ENCODE measurements around the gene ALCAM. TPM values are rescaled to one million over a fixed set of nuclear protein-coding genes. Genes with fewer than 3 reads are reported as not detected.

ALCAM gene
- total RNA-seq, 1 donor, result 139 TPM

DNA sequence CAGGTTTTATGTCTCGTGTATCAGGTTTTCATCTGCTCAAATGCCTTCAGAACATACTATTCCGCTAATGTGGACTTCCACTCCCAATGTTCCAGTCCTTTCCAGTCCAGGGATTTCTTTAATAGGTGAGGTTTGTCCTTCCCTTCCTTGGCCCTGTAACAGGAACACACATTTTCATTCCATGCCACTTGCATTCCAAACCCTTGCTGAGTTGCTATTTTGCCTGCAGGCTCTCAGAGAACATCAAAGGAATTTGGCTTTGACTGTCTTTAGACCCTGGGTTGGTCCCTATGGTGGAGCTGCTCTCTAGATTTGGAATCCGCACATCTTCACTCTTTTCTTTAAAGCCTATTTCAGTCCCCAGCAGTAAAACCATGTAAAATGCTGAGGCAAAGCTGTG lies 12.3 kb upstream of the ALCAM start:
- no peak for DNase-seq (ENCODE audit: low read depth)
- TF ChIP-seq, protein P1, sequence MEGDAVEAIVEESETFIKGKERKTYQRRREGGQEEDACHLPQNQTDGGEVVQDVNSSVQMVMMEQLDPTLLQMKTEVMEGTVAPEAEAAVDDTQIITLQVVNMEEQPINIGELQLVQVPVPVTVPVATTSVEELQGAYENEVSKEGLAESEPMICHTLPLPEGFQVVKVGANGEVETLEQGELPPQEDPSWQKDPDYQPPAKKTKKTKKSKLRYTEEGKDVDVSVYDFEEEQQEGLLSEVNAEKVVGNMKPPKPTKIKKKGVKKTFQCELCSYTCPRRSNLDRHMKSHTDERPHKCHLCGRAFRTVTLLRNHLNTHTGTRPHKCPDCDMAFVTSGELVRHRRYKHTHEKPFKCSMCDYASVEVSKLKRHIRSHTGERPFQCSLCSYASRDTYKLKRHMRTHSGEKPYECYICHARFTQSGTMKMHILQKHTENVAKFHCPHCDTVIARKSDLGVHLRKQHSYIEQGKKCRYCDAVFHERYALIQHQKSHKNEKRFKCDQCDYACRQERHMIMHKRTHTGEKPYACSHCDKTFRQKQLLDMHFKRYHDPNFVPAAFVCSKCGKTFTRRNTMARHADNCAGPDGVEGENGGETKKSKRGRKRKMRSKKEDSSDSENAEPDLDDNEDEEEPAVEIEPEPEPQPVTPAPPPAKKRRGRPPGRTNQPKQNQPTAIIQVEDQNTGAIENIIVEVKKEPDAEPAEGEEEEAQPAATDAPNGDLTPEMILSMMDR (IDR thresholded peaks at IDR 0.05; ENCODE audit: insufficient read depth, low read depth, low read length), result no peak
- H3K4me3 ChIP-seq (ENCODE audit: low read depth, low read length), result peak overlapping the region; percentile 54

DNA sequence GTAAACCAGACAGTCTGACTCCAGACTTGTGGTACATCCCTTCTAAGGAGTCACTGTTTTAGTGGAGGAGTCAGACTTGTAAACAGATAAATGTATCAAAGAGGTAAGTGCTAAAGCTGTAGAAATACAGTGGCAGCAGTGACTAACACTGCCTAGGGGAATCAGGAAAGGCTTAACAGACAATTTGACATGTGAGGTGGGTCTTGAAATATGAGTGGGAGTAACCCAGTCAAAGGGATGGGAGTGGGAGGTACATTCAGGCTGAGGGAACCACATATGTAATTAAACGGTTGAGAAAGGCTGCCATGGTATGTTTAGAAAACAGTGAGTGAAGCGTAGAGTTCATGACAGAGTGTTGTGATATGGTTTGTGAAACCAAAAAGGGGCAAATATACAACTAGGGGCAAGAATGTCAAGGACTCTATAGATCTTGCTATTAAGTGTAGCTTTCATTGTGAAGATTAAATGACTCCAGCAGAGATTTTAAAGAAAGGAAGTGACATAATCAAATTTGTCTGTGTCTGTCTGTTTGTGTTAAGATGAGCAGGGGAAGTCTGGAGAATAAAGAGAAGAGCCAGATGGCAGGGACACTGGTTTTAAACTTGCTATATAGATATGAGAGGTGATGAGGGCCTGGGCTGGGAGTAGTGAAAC lies 11.2 kb upstream of the ALCAM start:
- DNase-seq (ENCODE audit: low read depth), result peak; percentile 44
- no peak overlapping the region for H3K4me3 ChIP-seq (ENCODE audit: low read depth, low read length)
- TF ChIP-seq, protein P1 (IDR thresholded peaks at IDR 0.05; ENCODE audit: insufficient read depth, low read depth, low read length), result no peak

DNA sequence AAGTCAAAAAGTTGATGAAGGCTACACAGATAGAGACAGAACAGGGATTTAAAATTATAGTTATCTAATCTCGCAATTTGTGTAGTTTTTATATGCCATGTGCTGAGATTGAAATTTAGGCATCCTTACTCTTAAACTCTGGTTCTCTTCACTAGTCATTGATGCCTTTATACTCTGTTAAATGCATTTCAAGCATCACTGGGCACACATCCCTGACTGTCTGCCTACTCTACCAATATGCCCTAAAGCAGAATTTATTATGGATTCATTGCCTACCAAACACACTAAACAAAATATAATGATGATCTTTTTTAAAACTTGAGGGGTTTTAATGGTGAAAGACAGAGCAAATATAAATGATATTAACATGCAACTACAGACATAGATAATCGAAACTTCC lies 10.3 kb upstream of the ALCAM start:
- H3K4me3 ChIP-seq (ENCODE audit: low read depth, low read length), result no peak overlapping the region
- TF ChIP-seq, protein P1 (IDR thresholded peaks at IDR 0.05; ENCODE audit: insufficient read depth, low read depth, low read length), result no peak
- DNase-seq (ENCODE audit: low read depth), result no peak

DNA sequence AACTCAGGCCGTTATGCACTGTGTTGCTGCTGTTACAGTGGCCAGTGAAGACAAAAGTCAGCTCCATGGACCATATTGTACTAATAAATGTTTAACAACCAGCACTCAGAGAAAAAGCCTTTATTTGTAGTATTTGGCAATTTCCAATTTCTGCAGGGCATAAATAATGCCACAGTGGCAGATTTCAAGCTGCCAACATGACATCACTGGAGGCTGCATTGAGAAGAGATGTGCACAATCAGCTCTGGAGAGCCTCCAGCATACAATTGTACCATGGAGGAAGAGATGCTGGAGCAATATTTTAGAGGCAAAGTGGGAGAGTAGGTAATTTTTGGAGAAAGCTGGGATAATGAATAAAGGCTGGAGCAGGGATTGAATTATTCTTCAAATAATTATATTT lies 9.7 kb upstream of the ALCAM start:
- TF ChIP-seq, protein P1 (IDR thresholded peaks at IDR 0.05; ENCODE audit: insufficient read depth, low read depth, low read length), result no peak
- no peak overlapping the region for H3K4me3 ChIP-seq (ENCODE audit: low read depth, low read length)
- DNase-seq (ENCODE audit: low read depth), result no peak

DNA sequence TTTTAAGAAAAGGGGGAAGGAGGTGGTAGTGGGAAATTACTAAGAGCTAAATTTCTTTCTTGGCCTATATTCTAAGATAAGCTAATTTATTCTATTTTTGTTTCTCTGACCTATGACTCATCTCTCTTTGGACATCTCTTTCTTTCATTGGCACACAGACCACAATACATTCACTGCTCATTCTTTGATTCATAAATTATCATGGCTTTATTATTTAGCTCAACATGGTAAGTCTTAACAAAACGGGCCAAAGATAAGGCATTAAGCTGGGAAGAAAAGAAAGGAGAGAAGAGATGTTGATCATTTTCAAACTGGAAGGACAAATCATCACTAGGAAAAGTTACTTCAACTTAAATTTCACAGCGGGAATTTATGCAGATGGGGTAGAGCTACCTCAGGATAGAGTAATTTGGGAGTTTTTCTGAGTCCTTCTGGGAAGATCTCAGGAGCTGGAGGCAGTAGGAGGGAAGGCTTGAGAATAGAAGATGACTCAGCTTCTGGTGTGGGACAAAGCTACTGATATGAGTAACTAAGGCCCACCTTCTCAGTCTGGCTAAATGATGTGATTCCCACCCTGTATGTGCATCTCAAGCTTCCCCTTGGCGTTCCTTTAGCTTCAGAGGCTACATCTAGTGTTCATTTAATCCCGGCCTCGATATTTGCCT lies 7.5 kb upstream of the ALCAM start:
- peak; percentile 57 for DNase-seq (ENCODE audit: low read depth)
- H3K4me3 ChIP-seq (ENCODE audit: low read depth, low read length), result no peak overlapping the region
- TF ChIP-seq, protein P1 (IDR thresholded peaks at IDR 0.05; ENCODE audit: insufficient read depth, low read depth, low read length), result no peak

DNA sequence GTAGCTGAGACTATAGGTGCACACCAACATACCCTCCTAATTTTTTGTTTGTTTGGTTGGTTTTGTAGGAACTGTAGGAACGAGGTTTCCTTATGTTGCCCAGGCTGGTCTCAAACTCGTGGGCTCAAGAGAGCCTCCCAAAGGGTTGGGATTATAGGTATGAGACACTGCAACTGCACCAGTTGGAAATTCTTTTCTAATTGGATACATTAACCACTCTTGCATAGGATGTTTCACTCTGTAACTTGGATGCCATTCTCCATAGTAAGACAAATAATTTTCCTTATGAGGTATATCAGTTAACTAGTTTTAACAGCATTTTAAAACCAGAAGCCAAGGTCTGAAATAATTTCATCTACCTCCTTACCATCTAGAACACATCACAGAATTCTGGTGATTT lies 6.7 kb upstream of the ALCAM start:
- no peak overlapping the region for H3K4me3 ChIP-seq (ENCODE audit: low read depth, low read length)
- no peak for DNase-seq (ENCODE audit: low read depth)
- TF ChIP-seq, protein P1 (IDR thresholded peaks at IDR 0.05; ENCODE audit: insufficient read depth, low read depth, low read length), result no peak
